CD4-positive, alpha-beta T cell treated with Interleukin-17A for 4 hours (primary cell): Measurements from ENCODE around the gene MAZ.

Experiments used
- DNase-seq: peaks from one replicate; pipeline ENCODE4 v3.0.0-alpha.2; 2020; ENCODE audit warnings: mixed read lengths

MAZ gene

DNA sequence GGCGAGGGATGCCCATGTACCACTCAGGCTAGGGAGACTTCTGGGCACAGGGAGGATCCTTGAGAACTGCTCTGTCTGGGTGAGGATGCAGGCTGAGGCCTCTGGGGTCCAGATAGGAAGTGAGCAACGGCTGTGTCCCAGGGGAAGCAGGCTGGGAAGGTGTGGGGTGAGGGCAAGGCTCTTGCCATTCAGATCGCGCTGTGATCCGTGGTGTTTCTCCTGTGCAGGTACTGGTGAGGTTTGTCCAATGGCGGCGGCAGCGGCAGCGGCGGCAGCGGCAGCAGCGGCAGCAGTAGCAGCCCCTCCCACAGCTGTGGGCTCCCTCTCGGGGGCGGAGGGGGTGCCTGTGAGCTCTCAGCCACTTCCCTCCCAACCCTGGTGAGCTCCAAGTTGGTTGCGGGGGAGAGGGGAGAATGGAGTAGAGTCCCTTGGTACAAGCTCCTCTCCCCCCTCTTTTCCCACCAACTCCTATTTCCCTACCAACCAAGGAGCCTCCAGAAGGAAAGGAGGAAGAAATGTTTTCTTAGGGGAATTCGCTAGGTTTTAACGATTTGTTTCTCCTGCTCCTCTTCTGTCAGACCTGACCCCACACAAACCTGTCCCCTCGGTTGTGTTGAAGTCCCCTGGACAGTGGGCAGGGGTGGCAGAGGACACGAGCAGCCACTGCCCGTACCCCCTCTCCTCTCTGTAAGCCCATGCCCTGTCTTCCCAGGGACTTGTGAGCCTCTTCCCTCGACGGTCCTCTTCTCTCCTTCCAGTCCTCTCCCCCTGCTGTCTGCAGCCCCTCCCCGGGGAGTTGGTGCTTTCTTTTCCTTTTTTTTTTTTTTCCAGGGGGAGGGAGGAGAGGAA lies 3.7 kb downstream of the MAZ start:
- DNase-seq = peak; percentile 51

DNA sequence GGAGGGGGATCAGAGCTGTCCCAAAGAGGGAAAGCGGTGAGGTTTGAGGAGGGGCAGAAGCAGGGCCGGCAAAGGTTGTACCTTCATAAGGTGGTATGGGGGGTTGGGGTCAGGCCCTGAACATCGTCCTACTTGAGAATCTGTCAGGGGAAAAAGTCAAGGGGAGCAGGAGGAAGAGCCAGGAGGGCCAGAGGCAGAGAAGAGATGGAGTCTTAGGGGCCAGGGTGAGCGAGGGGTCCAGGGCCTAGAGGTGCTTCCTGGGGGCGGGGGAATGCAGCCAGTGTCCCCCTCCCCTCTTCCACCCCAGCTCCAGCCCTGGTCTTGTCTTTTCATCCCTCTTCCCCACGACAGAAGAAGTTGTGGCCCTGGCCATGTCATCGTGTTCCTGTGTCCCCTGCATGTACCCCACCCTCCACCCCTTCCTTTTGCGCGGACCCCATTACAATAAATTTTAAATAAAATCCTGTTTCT lies 4.4 kb downstream of the MAZ start:
- DNase-seq = no peak

DNA sequence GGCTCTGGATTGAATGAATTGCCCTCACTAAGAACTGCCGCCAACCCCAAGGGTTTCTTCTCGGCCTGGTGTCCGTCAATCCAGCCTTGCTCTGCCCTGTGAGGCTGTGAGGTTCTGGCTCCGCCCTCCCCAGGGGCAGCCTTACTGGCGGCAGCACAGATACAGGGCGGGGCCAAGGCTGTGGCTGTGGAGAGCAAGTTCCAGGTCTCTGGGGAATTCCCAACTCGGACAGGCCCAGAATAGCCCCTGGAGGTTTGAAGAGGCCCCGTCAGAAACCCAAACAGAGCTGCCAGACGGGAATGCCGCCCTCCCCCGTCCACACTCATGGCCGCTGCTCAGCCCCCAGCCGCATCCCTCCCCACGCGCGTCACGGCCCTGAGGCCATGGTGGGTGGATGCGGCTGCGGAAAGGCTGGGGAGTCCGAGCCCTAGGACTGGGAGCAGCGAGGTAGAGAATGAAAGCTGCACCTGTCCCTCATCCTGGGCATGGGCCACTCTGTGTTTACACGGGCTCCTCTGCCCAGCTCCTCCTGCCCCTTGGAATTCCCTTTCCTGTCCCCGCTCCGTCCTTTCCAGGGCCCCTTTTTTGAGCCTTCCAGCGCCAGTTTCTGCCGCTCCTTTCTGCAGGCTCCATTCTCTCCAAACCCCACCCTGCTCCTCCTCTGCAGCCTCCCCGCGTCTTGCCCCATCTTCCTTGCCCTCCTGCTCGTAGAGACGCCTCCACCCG lies 5.0 kb downstream of the MAZ start:
- peak; percentile 77 for DNase-seq

- peak; percentile 70 for DNase-seq
Observed at GRCh38 chr16:29811896-29812665, 5.8 kb downstream of the MAZ start, which contains the start of gene PRRT2. PRRT2 (plus strand) TSS chr16:29812193; CDS start chr16:29813055, 862 bp downstream.

GRCh38 chr16:29812754-29813643 lies 6.7 kb downstream of the MAZ start:
- no peak for DNase-seq

DNA sequence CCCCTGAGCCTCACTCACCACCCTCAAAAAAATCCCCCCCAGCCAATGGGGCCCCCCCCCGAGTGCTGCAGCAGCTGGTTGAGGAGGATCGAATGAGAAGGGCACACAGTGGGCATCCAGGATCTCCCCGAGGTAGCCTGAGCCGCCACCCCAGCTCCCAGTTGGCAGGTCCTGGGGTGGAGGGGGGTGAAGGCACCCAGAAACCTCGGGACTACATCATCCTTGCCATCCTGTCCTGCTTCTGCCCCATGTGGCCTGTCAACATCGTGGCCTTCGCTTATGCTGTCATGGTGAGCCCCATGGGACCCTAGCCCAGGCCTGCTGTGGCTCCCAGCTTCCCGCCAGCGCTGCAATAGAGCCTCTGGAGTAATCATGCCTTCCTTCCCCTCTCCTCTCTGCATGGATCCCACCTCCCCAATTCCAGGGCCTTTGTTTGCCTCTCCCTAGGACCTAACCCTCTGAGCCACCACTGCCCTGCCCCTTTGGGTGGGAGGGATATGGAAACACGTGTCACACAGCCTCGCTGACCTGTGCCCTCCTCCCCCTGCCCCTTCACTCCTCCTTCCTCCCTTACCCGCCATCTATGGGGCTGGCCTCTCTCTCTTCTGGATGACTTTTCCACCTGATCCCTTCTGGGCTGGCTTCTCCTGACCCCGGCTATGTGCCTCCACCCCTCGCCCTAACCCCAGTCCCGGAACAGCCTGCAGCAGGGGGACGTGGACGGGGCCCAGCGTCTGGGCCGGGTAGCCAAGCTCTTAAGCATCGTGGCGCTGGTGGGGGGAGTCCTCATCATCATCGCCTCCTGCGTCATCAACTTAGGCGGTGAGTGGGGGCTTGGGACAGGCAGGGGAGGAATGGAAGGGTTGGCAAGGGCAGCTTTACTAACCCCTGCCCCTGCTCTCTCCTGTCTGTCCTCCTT lies 7.6 kb downstream of the MAZ start:
- no peak for DNase-seq

DNA sequence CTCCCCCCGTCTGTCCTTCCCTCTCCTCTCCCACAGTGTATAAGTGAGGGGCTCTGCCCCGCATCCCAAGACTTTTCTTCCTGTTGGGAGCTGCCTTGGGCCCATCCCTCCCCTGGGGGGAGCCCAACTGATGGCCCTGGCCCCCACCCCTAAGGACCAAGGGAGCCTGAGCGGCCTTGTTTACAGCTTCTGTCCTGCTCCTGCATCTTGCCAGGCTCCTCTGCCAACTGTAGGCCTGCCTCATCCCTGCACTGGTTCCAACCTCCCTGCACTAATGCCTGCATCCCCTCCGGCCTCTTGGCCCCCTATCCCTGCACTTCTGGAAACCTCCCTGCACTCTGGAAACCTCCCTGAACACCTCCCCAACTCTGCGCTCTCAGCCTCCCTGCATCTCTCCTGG lies 8.3 kb downstream of the MAZ start:
- DNase-seq = no peak

GRCh38 chr16:29815032-29815721 lies 8.8 kb downstream of the MAZ start:
- DNase-seq = peak; percentile 72

DNA sequence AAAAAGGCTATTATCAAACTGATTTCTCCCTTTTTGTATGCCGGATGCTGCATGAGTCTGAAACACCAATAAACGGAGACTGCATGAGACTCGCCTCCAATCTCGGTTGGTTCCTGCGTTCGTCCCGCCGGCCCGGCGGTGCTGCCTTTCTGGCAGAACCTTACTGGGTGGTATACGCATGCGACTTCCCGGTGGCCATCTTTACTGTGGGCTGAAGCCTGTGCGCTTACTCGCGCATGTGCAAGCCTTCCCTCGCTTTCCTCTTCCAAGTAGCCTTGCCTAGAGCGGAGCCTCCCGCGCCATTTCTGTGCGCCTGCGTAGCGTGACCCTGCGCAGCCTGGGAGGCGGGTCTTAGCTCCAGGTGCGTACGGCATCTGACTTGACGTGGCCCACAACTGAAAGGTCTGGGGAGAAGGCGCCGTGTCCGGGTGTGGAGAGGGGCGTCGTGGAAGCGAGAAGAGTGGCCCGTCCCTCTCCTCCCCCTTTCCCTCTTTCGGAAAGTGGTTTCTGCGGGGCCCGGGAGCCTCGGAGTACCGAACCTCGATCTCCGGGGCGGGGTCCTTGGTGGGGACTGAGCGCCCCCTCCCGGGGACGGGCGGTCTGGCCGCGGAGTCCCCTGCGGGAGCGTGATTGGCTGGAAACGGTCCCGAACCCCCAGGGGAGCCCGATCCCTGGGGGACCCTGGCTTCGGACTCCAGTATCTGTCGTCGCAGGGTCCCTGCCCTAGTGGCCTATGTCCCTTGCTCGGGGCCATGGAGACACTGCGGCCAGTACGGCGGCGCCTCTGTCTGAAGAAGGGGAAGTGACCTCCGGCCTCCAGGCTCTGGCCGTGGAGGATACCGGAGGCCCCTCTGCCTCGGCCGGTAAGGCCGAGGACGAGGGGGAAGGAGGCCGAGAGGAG lies 9.7 kb downstream of the MAZ start, which contains the start of gene PAGR1:
Gene PAGR1 (plus strand): TSS at position 360 of the 901 bp plus-strand sequence. CDS start 374 bp downstream, at position 734.
- peak; percentile 98 for DNase-seq

DNA sequence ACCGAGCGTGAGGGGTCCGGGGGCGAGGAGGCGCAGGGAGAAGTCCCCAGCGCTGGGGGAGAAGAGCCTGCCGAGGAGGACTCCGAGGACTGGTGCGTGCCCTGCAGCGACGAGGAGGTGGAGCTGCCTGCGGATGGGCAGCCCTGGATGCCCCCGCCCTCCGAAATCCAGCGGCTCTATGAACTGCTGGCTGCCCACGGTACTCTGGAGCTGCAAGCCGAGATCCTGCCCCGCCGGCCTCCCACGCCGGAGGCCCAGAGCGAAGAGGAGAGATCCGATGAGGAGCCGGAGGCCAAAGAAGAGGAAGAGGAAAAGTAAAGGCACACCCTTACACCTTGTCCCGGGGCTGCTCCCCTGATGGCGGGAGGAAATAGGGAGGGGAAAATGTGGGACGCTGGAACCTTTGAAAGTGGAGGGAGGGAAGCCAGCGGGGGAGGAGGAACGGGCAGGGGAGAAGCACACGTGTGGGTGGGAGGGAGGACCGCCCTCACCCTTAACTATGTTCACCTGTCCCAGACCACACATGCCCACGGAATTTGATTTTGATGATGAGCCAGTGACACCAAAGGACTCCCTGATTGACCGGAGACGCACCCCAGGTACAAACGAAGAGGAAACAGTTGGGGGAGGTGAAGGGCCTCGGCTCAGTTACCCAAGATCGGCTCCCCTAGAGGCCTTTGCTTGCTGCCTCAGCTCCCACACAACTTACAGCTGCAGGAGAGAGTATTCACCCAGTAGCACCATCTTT lies 10.5 kb downstream of the MAZ start:
- DNase-seq = peak; percentile 68

GRCh38 chr16:29818082-29818481 lies 11.8 kb downstream of the MAZ start:
- no peak for DNase-seq

DNA sequence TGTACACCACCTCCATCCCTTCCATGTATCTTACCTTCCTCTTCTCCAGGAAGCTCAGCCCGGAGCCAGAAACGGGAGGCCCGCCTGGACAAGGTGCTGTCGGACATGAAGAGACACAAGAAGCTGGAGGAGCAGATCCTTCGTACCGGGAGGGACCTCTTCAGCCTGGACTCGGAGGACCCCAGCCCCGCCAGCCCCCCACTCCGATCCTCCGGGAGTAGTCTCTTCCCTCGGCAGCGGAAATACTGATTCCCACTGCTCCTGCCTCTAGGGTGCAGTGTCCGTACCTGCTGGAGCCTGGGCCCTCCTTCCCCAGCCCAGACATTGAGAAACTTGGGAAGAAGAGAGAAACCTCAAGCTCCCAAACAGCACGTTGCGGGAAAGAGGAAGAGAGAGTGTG lies 13.2 kb downstream of the MAZ start:
- no peak for DNase-seq

GRCh38 chr16:29820271-29820701 lies 14.0 kb downstream of the MAZ start, which contains the start of gene MVP:
MVP (plus strand) TSS chr16:29820462; CDS start chr16:29830550, 10,088 bp downstream.
- peak; percentile 68 for DNase-seq

GRCh38 chr16:29820730-29821642 lies 14.7 kb downstream of the MAZ start:
- DNase-seq = peak; percentile 49

DNA sequence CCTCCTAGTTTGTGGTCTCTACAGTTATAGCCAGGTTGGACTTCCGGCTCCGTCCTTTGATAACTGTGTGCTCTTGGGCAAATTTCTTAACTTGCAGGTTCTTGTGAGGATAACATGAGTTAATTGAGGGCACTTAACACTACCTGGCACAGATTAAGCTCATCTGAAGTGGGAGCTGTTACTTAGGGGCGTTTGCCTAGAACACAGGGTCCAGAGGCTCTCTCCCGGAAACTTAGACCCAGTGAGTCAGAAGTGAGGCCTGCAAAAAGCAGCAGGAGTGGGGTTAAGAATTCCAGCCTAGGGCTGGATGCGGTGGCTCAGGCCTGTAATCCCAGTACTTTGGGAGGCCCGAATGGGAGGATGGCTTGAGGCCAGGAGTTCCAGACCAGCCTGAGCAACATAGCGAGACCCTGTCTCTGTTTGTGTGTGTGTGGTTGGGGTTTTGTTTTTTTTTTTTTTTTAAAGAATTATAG lies 15.3 kb downstream of the MAZ start:
- DNase-seq = no peak

- no peak for DNase-seq
Observed at GRCh38 chr16:29824589-29825144, 18.3 kb downstream of the MAZ start.
